Natural killer cell (primary cell): ENCODE results near the gene ADSS2. TPM values are rescaled to one million over a fixed set of nuclear protein-coding genes. Genes with fewer than 3 reads are reported as not detected.

Source experiments
- ATAC-seq, 3 donors: fragments of 150-1000 bp in 2 of 3; fragments of 200-7000 bp in 1 of 3; cut with Tn5 transposase; 1 replicate in 1 of 3; 2 replicates in 2 of 3; pipeline ENCODE4 v1.10.0; 2021; ENCODE audit warnings: mild to moderate bottlenecking in 2 of 3, moderate library complexity in 2 of 3
- DNase-seq, 2 donors: peaks; one replicate each; pipeline versions ENCODE4 v3.0.0 to v3.0.0-alpha.2; 2013 to 2021; ENCODE audit warnings: mixed read lengths in 1 of 2
- H3K27ac ChIP-seq: one replicate; pipeline ENCODE4 v1.5.1; 2013; ENCODE audit warnings: mild to moderate bottlenecking, low read length
- H3K27me3 ChIP-seq: one replicate; pipeline ENCODE4 v1.6.1; 2013; ENCODE audit warnings: low read length; ENCODE audit not compliant: control insufficient read depth, insufficient read depth
- H3K36me3 ChIP-seq: one replicate; pipeline ENCODE4 v1.6.1; 2013; ENCODE audit warnings: low read length; ENCODE audit not compliant: control insufficient read depth, insufficient read depth
- H3K4me1 ChIP-seq: one replicate; pipeline ENCODE4 v1.6.1; 2013; ENCODE audit warnings: low read length; ENCODE audit not compliant: control insufficient read depth, insufficient read depth
- H3K4me3 ChIP-seq: one replicate; pipeline ENCODE4 v1.5.1; 2013; ENCODE audit warnings: low read length
- H3K9me3 ChIP-seq: one replicate; pipeline ENCODE4 v1.6.1; 2013; ENCODE audit warnings: low read length; ENCODE audit not compliant: control insufficient read depth, insufficient read depth
- H3K27ac Mint-ChIP-seq, 2 donors: one replicate each; pipeline ENCODE4 v1.8.0; 2022; ENCODE audit warnings: mild to moderate bottlenecking in 2 of 2, mixed read lengths in 2 of 2, moderate library complexity in 1 of 2
- H3K27me3 Mint-ChIP-seq, 2 donors: one replicate each; pipeline ENCODE4 v1.8.0; 2022; ENCODE audit warnings: low read depth in 2 of 2, mixed read lengths in 2 of 2
- H3K36me3 Mint-ChIP-seq: one replicate; pipeline ENCODE4 v1.8.0; 2022; ENCODE audit warnings: mixed read lengths
- H3K4me1 Mint-ChIP-seq, 2 donors: one replicate each; pipeline ENCODE4 v1.8.0; 2022; ENCODE audit warnings: mixed read lengths in 2 of 2
- H3K4me3 Mint-ChIP-seq: one replicate; pipeline ENCODE4 v1.8.0; 2022; ENCODE audit warnings: mild to moderate bottlenecking, moderate library complexity, mixed read lengths
- H3K9me3 Mint-ChIP-seq, 2 donors: one replicate each; pipeline ENCODE4 v1.8.0; 2022; ENCODE audit warnings: mixed read lengths in 2 of 2
- CTCF ChIP-seq: fragments of 200-600 bp; IDR thresholded peaks from one replicate; pipeline ENCODE4 v1.8.0; 2022; ENCODE audit warnings: antibody characterized with exemption
- WGBS: methylation state at CpG from one replicate; pipeline ENCODE4 v1.1.7; 2013; ENCODE audit warnings: missing lambda C conversion rate; ENCODE audit not compliant: insufficient coverage; 5-methylcytosine and 5-hydroxymethylcytosine counted together
- intact Hi-C: fragments of 100-400 bp; cut with micrococcal nuclease; formaldehyde crosslinking; loops from one replicate; pipeline ENCODE4 v1.14.2; 2022
- total RNA-seq, 4 donors: library from RNA; stranded (reverse); fragments of 120-200 nt in 1 of 4; gene quantifications; one replicate each; pipeline versions ENCODE4 v1.2.3 to v1.2.4, GENCODE V29; 2013 to 2022

The ADSS2 gene
- total RNA-seq, 3 donors from 2014 or later (not counting 1 experiment from before 2014, with no cell fraction given) = 49.2 to 67.9 (median 54.8) TPM

- Mint-ChIP-seq H3K36me3 (no peaks in the 10 kb centered on the region), H3K27me3 (no peaks in the 10 kb centered on the region), H3K4me1 (no peaks in the 10 kb centered on the region), H3K27ac (no peak overlapping the region), H3K9me3 (no peaks in the 10 kb centered on the region), H3K4me3 (no peak overlapping the region)
- intact Hi-C loops = no loop called here
- DNase-seq (no peak), ATAC-seq (no peak)
- Histone ChIP-seq H3K9me3 (no peaks in the 10 kb centered on the region), H3K27ac (no peak overlapping the region), H3K4me3 (no peak overlapping the region), H3K4me1 (no peaks in the 10 kb centered on the region), H3K27me3 (no peaks in the 10 kb centered on the region), H3K36me3 (no peaks in the 10 kb centered on the region)
- TF ChIP-seq CTCF = no peak
- WGBS = no CpG with 5 or more reads among the region's 1 CpG
These were observed 65.1 kb downstream of the ADSS2 start for GRCh38 chr1:244386595-244386994.

GRCh38 chr1:244384066-244384465, 67.6 kb downstream of the ADSS2 start:
- Mint-ChIP-seq H3K4me1 (no peaks in the 10 kb centered on the region), H3K9me3 (no peaks in the 10 kb centered on the region), H3K4me3 (no peak overlapping the region), H3K36me3 (no peaks in the 10 kb centered on the region), H3K27me3 (no peaks in the 10 kb centered on the region), H3K27ac (no peak overlapping the region)
- Histone ChIP-seq H3K9me3 (no peaks in the 10 kb centered on the region), H3K27me3 (no peaks in the 10 kb centered on the region), H3K27ac (no peak overlapping the region), H3K4me1 (no peaks in the 10 kb centered on the region), H3K36me3 (no peaks in the 10 kb centered on the region), H3K4me3 (no peak overlapping the region)
- WGBS = 88% methylated on average over 3 of the region's 3 CpGs
- DNase-seq (no peak), ATAC-seq (no peak)
- intact Hi-C loops = no loop called here
- no peak for TF ChIP-seq CTCF

- no peaks in the 10 kb centered on the region for H3K9me3 ChIP-seq
- 82% methylated on average over 4 of the region's 4 CpGs for WGBS
- ATAC-seq = no peak
- intact Hi-C loops = no loop called here
- Mint-ChIP-seq H3K27me3 (no peaks in the 10 kb centered on the region), H3K27ac (no peak overlapping the region), H3K36me3 (no peaks in the 10 kb centered on the region), H3K4me1 (no peaks in the 10 kb centered on the region), H3K9me3 (no peaks in the 10 kb centered on the region), H3K4me3 (no peak overlapping the region)
- DNase-seq = no peak
- no peak overlapping the region for H3K4me3 ChIP-seq
- H3K27me3 ChIP-seq = no peaks in the 10 kb centered on the region
- TF ChIP-seq CTCF = no peak
- no peaks in the 10 kb centered on the region for H3K4me1 ChIP-seq
- H3K27ac ChIP-seq = no peak overlapping the region
- no peaks in the 10 kb centered on the region for H3K36me3 ChIP-seq
These were observed 68.3 kb downstream of the ADSS2 start for GRCh38 chr1:244383278-244383884.
